Chondrocyte (in vitro differentiated cells): ENCODE data around the gene PRRT2. TPM values are rescaled to one million over a fixed set of nuclear protein-coding genes. Genes with fewer than 3 reads are reported as not detected.
A peak's percentile ranks its signal among the peaks of the same experiment; 100 is the strongest.

Experiments
- DNase-seq: peaks from one replicate; pipeline ENCODE4 v3.0.0; 2021; ENCODE audit warnings: mixed read lengths, low spot score
- H3K27ac Mint-ChIP-seq: one replicate; pipeline ENCODE4 v1.8.0; 2021; ENCODE audit warnings: mild to moderate bottlenecking, moderate library complexity, mixed read lengths; ENCODE audit not compliant: unreplicated experiment
- H3K27me3 Mint-ChIP-seq: 2 replicates; pipeline ENCODE4 v1.8.0; 2021; ENCODE audit warnings: low read depth, mixed read lengths
- H3K36me3 Mint-ChIP-seq: 2 replicates; pipeline ENCODE4 v1.8.0; 2021; ENCODE audit warnings: low read depth, mixed read lengths
- H3K4me1 Mint-ChIP-seq: 2 replicates; pipeline ENCODE4 v1.8.0; 2021; ENCODE audit warnings: low read depth, mild to moderate bottlenecking, mixed read lengths
- H3K4me3 Mint-ChIP-seq: one replicate; pipeline ENCODE4 v1.8.0; 2021; ENCODE audit warnings: mild to moderate bottlenecking, moderate library complexity, mixed read lengths; ENCODE audit not compliant: unreplicated experiment
- H3K9me3 Mint-ChIP-seq: 2 replicates; pipeline ENCODE4 v1.8.0; 2021; ENCODE audit warnings: low read depth, mixed read lengths
- total RNA-seq: library from RNA; stranded (reverse); gene quantifications from 3 replicates; pipeline ENCODE4 v1.2.1, GENCODE V29; 2021
- TF ChIP-seq, protein P1 (sequence below): fragments of 200-600 bp; sonication (generic); IDR thresholded peaks from 2 replicates; pipeline ENCODE4 v1.5.0; 2021; ENCODE audit warnings: antibody characterized with exemption, mild to moderate bottlenecking, moderate library complexity

The PRRT2 gene
- total RNA-seq, 1 donor from 2014 or later: 5.2 TPM

GRCh38 chr16:29841631-29842030 is 29.6 kb downstream of the PRRT2 start:
- no peak for DNase-seq
- Mint-ChIP-seq H3K4me3 (no peak overlapping the region), H3K9me3 (no peaks in the 10 kb centered on the region), H3K4me1 (no peaks in the 10 kb centered on the region), H3K27me3 (no peaks in the 10 kb centered on the region), H3K27ac (no peak overlapping the region), H3K36me3 (peaks cover 36% of the 10 kb centered on the region)
- TF ChIP-seq, protein P1, sequence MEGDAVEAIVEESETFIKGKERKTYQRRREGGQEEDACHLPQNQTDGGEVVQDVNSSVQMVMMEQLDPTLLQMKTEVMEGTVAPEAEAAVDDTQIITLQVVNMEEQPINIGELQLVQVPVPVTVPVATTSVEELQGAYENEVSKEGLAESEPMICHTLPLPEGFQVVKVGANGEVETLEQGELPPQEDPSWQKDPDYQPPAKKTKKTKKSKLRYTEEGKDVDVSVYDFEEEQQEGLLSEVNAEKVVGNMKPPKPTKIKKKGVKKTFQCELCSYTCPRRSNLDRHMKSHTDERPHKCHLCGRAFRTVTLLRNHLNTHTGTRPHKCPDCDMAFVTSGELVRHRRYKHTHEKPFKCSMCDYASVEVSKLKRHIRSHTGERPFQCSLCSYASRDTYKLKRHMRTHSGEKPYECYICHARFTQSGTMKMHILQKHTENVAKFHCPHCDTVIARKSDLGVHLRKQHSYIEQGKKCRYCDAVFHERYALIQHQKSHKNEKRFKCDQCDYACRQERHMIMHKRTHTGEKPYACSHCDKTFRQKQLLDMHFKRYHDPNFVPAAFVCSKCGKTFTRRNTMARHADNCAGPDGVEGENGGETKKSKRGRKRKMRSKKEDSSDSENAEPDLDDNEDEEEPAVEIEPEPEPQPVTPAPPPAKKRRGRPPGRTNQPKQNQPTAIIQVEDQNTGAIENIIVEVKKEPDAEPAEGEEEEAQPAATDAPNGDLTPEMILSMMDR: no peak

- Mint-ChIP-seq H3K36me3 (peaks cover 33% of the 10 kb centered on the region), H3K27ac (peak overlapping the region; percentile 54), H3K27me3 (no peaks in the 10 kb centered on the region), H3K4me3 (no peak overlapping the region), H3K4me1 (no peaks in the 10 kb centered on the region), H3K9me3 (no peaks in the 10 kb centered on the region)
- TF ChIP-seq, protein P1: no peak
- DNase-seq: no peak
These were observed 30.8 kb downstream of the PRRT2 start for GRCh38 chr16:29842732-29843346.

DNA sequence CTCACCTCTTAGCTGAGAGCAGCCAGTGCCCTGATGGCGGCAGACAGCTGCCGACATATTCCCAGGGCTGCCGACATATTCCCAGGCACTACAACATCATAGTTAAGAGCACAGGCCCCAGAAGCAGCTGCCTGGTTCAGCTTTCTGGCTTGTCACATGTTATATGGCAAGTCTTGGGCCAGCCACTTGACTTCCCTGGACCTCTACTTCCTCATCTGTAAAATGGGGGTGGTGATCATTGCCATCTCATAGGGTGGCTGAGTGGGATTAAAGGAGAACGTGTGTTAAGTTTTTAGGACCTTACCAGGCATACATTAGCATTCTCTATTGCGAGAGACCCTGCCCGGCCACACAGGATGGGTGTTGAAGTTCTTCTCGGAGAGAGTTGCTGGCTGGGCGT is 31.9 kb downstream of the PRRT2 start:
- Mint-ChIP-seq H3K9me3 (no peaks in the 10 kb centered on the region), H3K36me3 (peaks cover 34% of the 10 kb centered on the region), H3K27me3 (no peaks in the 10 kb centered on the region), H3K27ac (no peak overlapping the region), H3K4me3 (no peak overlapping the region), H3K4me1 (no peaks in the 10 kb centered on the region)
- DNase-seq: no peak
- TF ChIP-seq, protein P1: no peak

GRCh38 chr16:29844575-29845331 is 32.8 kb downstream of the PRRT2 start:
- Mint-ChIP-seq H3K4me3 (no peak overlapping the region), H3K36me3 (peaks cover 31% of the 10 kb centered on the region), H3K27me3 (no peaks in the 10 kb centered on the region), H3K27ac (no peak overlapping the region), H3K9me3 (no peaks in the 10 kb centered on the region), H3K4me1 (peaks cover 4% of the 10 kb centered on the region)
- TF ChIP-seq, protein P1: no peak
- DNase-seq: no peak

- no peak overlapping the region for H3K4me3 Mint-ChIP-seq
- H3K9me3 Mint-ChIP-seq: no peaks in the 10 kb centered on the region
- H3K4me1 Mint-ChIP-seq: peaks cover 4% of the 10 kb centered on the region
- TF ChIP-seq, protein P1: no peak
- H3K27me3 Mint-ChIP-seq: no peaks in the 10 kb centered on the region
- peaks cover 27% of the 10 kb centered on the region for H3K36me3 Mint-ChIP-seq
- H3K27ac Mint-ChIP-seq: no peak overlapping the region
- no peak for DNase-seq
These were observed 33.7 kb downstream of the PRRT2 start for GRCh38 chr16:29845656-29846055.
